Activated CD8-positive, alpha-beta memory T cell treated with anti-CD3 and anti-CD28 coated beads, Interleukin-2, amount 50 U/mL, for 24 hours (primary cell): ENCODE results near the gene SH3RF2.
"Not testable (repeated sequence)": the region's sequence is repeated elsewhere in the genome, so short reads cannot be mapped to it uniquely, and the experiment has no call there.

Experiments
- DNase-seq: peaks from one replicate; pipeline ENCODE4 v3.0.0-alpha.2; 2020; ENCODE audit errors: extremely low read depth

The SH3RF2 gene

GRCh38 chr5:146078566-146078965 lies 142.2 kb downstream of the SH3RF2 start:
- DNase-seq, result no peak

GRCh38 chr5:146079695-146080373 lies 143.5 kb downstream of the SH3RF2 start:
- DNase-seq, result no peak

- DNase-seq, result no peak
These were observed 145.2 kb downstream of the SH3RF2 start for GRCh38 chr5:146081556-146081955.

GRCh38 chr5:146082798-146083197 lies 146.4 kb downstream of the SH3RF2 start:
- no peak for DNase-seq

GRCh38 chr5:146084376-146084775 lies 148.0 kb downstream of the SH3RF2 start:
- DNase-seq, result no peak

GRCh38 chr5:146088098-146088497 lies 151.7 kb downstream of the SH3RF2 start:
- DNase-seq, result no peak

GRCh38 chr5:146089287-146089686 lies 152.9 kb downstream of the SH3RF2 start:
- DNase-seq, result no peak

GRCh38 chr5:146091881-146092280 lies 155.5 kb downstream of the SH3RF2 start:
- DNase-seq, result no peak

GRCh38 chr5:146098047-146098446 lies 161.7 kb downstream of the SH3RF2 start:
- DNase-seq, result no peak

GRCh38 chr5:146101646-146102045 lies 165.3 kb downstream of the SH3RF2 start:
- no peak for DNase-seq

GRCh38 chr5:146103594-146103993 lies 167.2 kb downstream of the SH3RF2 start:
- DNase-seq, result no peak

GRCh38 chr5:146105477-146105876 lies 169.1 kb downstream of the SH3RF2 start, which contains the start of gene PLAC8L1:
Gene PLAC8L1 (minus strand): TSS chr5:146105577. CDS start chr5:146104311, 1,266 bp downstream.
- no peak for DNase-seq

- DNase-seq, result no peak
These were observed 171.5 kb downstream of the SH3RF2 start for GRCh38 chr5:146107901-146108300.

GRCh38 chr5:146108870-146109269 lies 172.5 kb downstream of the SH3RF2 start:
- DNase-seq, result not testable (repeated sequence)

GRCh38 chr5:146109379-146109778 lies 173.0 kb downstream of the SH3RF2 start:
- DNase-seq, result no peak

GRCh38 chr5:146111409-146111808 lies 175.0 kb downstream of the SH3RF2 start:
- no peak for DNase-seq

GRCh38 chr5:146112476-146112875 lies 176.1 kb downstream of the SH3RF2 start:
- no peak for DNase-seq
